CD4-positive, alpha-beta T cell treated with Interleukin-2 at 100 ng/mL for 4 hours (primary cell): ENCODE measurements around the gene NHSL1.

Experiments used
- DNase-seq: peaks from one replicate; pipeline ENCODE4 v3.0.0-alpha.2; 2020; ENCODE audit warnings: low spot score

Gene NHSL1

DNA sequence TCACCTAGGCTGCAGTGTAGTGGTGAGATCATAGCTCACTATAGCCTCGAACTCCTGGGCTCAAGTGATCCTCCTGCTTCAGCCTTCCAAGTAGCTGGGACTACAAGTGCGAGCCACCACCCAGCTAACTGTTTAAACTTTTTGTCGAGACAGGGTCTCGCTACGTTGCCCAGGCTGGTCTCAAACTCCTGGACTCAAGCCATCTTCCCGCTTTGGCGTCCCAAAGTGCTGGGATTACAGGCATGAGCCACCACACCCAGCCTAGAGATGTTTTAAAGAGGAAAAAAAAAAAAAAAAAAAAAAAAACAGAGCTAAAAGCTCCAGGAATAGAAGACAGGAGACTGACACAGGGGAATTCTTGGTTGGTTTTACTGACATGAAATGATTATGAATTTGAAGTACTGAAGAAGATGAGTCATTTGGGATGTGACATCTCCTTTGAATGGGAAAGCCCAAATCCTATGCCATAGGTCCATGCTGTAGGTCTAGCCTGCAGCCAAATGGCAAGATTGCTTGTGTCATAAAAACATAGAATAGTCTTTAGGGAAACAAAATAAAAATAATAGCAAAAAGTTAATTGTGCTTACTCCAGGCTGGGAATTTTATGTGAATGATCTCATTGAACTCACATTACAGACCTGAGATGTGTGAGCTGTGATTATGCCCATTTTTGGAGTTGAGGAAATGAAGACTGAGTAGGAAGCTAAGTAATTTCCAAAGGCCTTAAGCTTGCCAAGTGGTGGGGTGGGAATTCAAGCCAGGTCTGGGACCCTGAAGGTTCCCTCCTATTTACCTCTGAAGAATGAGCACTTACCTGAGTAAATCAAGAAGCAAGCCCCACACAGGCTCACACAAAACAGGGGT, 24.3 kb upstream of the NHSL1 start:
- no peak for DNase-seq

DNA sequence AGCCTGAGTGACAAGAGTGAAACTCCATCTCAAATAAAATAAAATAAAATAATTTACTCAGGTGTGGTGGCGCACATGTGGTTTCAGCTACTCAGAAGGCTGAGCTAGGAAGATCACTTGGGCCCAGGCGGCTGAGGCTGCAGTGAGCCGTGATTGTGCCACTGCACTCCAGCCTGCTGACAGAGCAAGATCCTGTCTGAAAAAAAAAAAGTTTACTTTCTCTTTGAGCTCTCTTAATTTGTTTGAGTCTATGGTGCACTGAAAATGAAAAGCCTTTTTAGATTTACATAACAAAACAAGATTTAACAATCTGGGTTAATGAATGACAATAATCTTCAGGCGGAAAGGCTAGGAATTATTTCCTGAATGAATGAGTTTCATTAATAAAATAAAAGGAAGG, 23.3 kb upstream of the NHSL1 start:
- DNase-seq: no peak

DNA sequence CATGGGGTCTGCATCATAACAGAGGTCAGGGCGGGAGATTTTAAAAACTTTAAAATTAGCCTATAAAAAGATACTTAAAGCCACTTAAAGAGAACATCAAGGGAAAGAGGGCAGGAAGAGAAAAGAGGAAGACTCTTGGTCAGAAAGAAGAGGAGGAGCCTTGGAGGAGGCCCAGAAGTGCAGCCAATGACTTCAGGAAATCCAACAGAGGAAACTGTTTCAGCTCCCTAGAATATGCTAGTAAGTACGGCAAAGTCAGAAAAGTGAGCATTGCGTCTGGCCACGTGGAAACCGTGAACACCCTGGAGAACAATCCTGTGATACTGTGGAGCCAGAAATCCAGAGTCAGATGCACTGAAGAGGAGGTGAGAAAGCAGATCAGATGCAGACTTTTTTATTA, 22.5 kb upstream of the NHSL1 start:
- DNase-seq: no peak

DNA sequence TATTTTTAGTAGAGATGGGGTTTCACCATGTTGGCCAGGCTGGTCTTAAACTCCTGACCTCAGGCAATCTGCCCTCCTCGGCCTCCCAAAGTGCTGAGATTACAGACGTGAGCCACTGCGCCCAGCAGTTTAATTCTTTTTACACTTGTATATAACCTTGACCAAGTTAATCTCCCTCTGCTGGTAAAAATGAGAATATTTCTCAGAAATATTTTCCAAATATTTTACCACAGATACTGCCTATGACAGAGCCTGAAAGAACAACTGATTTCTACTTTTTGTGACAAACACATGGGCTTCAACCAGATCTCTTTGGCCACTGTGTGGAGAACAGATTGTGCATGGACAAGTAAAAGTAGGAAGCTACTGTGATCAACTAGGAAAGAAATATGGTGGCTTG, 21.2 kb upstream of the NHSL1 start:
- DNase-seq: peak; percentile 21

DNA sequence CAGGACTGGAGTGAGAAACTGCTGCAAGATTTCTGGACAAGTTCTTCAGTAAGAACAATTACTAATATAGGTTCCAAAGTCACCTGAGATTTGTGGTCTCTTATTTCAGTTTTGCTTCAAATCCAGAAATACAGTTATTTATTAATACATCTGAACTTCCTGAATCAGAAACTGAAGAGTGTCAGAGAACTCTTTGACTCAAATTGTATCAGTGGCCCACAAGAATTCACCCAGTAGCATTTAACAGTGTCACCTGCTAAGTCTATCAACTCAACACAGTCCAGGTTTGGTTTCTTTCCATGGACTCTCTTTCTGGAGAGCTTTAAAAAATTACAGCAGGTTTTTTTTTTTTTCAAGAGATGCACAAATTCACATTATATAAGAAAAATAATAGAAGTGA, 18.8 kb upstream of the NHSL1 start:
- no peak for DNase-seq

DNA sequence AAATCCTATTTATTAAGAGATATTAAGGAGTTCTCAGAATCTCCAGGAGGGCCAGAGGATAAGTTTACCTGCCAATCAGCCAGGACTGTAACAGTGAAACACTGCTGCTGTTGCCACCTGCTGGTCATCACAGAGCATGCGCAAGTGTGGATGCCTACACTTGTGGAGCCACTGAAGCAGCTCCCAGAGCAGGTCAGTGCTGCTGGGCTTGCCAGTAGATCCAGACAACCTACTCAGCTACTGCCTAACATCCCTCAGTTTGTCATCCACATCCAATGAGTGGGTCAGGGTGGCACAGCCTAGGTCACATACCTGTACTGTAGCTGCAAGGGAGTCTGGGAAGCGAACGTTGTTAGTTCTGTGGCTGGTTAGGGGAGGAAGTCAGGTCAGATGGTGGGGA, 18.3 kb upstream of the NHSL1 start:
- DNase-seq: peak; percentile 63

DNA sequence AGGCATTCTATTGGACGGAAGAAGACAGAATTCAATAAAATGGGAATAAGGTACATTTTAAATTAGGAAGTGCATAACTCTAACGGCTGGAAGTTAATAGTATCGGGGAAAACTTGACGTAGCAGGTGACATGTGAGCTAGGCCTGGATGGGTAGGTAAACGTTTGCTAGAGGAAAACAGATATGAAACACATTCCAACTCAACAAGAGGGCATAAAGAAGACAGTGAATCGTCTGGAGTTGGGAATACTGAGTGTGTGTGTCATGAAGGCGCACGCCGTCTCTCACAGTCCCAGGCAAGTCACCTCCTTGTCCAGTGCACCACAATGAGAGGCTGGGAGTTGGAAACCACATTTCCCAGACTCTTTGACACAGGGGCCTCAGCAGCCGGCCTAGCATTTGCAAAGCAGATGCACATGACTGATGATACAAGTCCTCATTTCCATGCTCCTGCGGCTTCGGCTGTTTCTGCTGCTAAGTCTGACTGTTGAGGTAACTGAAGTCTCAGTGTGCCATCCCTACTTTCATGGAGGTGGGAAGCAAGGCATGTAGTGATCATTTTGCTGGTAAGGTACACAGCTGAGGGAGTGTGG, 16.5 kb upstream of the NHSL1 start:
- no peak for DNase-seq

DNA sequence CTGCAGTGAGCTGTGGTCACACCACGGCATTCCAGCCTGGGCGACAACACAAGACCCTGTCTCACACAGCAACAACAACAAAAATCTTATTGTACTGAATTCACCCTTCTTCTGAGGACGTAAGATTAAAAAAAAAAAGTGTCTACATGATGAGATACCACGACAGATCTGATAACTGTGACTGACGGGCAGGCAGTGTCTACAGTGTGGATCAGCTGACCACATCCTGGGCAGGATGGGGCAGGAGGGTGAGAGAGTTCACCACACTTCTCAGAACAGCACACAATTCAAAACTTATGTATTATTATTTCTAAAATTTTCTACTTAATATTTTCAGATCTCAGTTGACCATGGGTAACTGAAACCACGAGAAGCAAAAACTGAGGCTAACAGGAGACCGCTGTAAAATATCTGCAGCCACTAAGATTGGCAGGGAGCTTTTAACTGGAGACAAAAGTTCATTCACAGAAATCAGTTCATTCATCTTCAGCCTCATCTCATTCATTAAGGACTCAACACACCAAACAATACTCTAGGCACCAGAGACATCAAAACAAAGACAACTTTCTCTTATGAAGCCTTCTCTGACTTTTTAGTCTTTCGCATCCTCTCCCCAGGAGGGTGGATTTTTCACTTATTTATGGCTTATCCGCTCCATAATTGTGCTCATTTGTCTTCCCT, 15.7 kb upstream of the NHSL1 start:
- peak; percentile 31 for DNase-seq

DNA sequence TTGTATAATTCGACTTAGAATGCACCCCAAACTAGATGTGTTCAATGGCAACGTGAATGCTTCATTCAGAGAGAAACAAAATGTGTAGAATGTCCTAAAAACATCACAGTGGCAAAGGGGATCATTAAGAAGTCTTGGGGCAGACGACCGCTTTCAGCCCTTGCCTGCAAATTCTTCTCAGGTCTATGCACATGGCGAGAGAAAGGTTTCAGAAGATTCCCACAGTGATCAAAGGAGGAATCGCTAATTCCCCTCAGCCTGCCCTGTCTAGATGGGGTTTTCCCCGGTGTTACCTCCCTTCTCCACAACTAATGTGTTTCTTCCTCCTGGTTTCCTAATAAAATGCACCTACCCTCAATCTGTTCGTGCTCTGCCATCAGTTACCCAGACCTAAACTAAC, 13.3 kb upstream of the NHSL1 start:
- DNase-seq: no peak

DNA sequence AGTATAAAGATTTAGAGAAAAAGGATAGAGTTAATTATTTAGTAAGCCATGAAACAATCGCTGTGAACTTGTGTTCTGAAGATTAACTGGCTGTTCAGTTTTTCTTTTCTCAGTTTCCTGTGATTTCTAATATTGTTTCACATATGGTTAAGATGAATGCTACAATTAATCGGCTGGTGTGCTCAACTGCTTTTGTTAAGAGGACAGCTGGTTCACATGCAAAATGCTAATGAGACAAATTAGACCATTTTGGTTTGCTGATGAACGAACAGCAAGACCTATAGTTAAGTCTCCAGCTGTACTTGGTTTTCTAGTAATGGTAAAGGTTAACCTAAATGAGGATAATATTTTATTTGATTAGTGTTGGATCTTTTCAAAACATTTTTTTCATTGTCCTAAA, 10.8 kb upstream of the NHSL1 start:
- no peak for DNase-seq

DNA sequence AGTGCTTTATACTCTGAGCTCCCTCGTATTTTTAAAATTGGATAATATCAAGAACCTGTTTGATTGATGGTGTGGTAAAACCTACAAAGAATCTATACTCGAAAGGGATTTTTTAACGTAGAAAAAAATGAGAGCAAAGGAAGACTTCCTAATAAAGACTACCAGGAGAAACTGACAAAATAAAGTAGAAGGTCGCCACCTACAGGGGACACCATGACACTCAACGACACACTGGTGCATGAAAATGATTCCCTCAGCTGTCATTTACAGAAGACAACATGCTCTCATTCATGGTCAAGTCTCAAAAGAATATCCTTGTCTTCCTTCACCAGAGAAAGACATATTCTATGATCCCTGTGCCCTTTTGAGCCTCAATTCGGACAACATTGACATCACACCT, 10.1 kb upstream of the NHSL1 start:
- peak; percentile 67 for DNase-seq

DNA sequence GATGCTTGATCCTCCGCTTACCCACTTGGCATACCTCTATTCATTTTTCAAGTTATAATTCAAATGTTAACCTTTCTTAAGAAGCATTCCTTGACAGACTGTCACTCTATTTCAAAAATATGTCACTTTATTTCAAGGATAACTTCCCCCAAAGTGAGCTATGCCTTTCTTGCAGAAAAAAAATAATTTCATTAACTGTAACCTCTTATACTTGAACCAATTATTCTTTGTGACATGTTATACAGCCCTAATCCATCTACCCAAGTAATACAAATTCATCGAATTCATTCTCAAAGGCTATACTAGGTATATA, 9.3 kb upstream of the NHSL1 start:
- no peak for DNase-seq

DNA sequence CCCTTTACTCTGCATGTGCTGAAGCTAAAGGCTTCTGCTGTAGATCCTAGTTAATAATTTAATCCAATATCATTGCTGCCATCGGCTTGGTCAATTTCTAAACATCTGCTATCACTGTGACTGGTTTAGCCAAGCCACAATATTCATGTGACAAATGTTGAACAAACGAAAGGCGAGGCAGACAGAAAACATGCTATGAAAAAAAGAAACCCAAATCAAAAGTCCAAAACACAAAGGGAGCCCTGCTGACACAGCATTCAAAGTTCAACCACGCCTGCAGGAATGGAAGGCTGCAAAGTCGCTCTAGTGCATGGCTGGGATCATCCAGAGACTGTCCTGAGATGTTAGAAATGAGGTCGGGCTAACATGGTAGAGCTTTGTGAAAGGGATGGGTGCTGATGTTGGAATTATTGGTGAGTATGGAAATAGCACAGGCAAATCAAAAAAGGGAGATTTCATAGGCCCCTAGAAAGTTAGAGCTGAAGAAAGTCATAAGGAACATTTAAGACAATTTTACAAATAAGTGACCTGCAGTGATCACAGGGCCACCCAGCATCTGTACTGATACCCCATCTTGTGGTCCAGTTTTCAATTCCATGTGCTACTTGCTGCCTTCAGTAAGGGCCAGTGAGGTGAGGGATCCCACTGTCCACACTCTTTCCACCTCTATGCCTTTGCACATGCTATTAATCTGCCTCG, 8.8 kb upstream of the NHSL1 start:
- DNase-seq: no peak

DNA sequence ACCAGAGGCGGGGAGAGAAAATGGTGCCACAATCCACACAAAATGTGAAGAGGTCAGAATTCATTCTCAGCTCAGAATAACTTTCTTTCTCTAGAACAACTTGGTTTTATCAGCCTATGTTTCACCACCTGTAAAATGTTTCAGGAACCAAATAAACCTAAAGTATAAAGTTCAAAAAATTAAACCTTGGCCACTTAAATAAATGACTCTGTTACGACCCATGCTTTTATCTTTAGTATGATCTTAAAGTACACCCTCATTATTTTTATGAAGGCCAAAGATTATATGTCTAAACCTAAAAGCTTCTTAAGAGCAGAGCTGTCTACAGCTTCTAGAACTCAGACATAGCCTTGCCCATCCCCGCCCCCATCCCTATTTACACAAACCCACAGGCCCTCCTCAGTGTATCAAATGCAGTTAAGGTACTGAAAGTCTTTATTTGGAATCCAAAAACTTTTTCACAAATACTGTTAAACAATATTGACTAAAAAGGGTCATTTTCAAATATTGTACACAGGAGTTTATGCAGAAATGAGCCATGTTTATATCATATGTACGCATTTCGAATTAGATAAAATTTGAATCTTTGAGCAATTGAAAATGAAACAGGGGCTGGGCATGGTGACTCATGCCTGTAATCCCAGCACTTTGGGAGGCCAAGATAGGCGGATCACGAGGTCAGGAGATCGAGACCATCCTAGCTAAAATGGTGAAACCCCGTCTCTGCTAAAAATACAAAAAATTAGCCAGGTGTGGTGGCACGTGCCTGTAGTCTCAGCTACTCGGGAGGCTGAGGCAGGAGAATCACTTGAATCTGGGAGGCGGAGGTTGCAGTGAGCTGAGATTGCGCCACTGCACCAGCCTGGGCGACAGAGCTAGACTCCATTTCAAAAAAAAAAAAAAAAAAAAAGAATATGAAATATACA, 5.7 kb upstream of the NHSL1 start:
- DNase-seq: no peak

DNA sequence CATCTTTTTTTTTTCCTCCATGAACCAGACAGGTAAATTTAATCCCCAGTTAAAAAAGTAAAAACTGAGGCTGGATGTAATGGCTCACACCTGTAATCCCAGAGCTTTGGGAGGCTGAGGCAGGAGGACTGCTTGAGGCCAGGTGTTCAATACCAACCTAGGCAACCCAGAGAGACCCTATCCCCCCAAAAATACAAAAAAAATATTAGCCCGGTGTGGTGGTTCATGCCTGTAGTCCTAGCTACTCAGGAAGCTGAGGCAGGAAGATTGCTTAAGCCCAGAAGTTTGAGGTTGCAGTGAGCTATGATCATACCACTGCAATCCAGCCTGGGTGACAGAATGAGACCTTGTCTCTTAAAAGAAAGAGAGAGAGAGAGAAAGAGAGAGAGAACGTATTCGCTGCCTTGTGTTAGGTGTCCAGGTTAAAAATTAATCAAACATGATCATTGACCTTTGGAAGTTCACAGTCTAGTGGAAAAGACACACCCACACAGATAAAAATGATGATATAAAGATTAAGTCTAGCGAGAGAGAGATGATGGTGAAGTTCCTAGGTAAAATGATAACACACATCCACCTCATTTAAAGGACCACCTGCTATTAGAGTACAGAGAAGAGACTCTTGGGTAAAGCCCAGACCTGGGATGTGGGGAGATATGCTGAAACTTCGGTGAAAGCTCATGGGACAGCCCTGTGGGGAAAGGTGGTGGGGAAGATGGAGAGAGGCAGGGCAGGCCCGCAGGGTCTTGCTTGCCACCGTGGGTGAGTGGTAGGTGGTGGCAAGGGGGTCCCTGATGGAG, 4.8 kb upstream of the NHSL1 start:
- no peak for DNase-seq

DNA sequence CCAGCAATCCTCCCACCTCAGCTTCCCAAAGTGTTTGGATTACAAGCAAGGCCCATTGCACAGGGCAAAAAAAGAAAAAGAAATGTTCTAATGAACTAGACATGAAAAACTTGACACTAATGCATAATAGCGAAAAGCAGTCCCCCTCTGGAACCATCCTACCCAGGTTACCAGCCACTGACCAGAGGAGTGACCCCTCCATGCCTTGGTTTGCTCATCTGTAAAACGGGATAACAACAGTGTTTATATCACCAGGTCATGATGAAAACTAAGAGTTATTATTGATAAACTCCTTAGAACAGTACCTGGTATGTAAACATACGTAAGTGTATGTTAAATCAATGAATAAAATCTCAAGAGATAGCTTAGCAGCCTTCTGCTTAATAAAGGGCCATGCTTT, 3.3 kb upstream of the NHSL1 start:
- DNase-seq: no peak

DNA sequence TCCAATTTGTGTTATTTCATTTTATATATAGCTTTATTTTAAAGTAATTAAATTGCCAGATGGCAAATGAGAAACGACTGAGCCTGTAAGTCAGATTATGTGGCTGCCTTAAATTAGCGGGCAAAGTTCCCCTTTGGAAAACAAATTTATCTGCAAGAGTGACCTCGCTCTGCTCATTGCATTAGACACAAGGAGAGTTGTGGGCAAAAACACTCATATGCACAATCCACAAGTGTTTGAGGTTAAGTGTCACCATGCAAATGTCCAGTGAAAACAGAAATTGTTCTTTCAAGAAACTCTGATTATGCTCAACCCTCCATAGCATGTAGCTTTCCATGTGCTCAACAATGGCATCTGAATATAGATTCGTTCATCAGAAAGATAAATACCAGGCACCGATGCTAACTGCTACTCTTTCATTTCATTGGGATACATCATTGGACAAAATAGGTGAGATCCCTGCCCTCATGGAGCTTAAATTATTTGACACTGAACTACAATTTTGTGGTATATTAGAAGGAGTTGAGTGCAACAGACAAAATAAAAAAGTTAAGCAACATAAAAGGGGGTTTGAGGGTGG, 1.7 kb upstream of the NHSL1 start:
- no peak for DNase-seq

DNA sequence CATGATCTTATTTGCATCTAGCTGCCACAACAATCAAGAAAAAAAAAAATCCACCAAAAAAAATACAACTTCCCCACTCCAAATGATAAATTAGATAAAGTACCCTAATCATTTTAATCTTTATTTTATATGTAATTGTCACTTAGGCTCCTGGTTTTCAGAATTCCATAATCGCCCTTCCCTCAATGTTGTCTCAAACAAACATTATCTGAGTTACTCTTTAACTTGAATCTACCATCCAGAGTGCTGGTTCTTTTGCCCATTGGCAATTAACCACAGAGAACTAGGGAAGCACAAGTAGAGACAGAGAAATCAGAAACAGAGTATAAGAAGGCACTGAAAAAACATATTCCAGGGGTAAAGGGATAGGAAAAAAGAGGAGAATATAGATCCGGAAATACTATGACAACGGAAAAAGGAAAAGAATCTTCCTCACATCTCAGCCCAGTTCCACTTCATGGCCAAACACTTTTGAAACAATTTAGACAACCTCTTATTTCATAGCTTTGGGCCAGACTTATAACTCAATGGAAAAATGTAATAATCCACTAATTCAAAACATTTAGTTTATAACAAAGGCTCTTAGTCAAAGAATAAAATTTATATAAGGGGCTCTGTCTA, 861 bp upstream of the NHSL1 start:
- DNase-seq: no peak

DNA sequence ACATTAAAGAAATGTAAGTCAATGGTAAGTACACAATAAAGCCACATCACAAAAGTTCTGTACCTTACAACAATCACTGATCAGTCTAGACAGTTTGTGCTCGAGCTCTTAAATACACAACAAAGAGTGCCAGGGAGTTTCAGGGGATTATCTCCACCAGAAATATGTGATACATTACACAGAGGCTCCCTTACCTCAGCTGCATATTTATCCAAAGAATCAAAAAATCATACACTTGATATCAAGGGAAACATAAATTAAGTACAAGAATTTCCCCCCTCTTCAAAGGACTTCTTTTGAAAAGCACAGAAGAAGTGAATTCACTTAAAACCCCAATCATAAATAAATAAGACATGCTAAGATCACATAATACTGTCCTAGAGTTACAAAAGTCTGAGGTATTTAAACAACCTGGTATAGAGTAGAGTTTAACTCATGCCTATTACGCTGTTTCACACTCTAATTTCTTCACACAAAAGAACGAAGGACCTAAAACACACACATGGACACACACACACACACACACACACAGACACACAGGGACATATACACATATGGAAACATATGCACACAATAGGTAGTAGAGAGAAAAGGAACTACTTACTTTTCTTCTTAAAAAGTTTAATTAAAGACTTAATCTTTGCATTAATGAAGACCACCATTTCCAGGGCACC, 528 bp downstream of the NHSL1 start:
- DNase-seq: no peak

DNA sequence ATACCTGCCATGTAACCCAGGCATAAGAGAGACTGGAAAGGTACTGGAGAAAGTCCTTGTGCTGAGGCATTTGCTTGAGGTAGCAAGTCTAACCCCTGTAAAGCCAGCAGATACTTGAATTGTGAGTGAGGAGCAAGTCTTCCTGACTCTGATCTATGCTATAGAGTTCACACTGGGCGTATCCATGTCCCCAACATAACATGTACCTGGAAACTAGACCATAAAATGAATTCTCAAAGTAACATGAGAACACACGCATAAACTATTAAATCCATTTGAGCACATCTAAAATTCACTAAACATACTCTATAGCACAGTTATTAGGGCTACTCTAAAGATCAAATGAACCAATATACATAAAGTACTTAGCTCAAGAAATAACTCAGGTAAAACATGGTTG, 2.0 kb downstream of the NHSL1 start:
- no peak for DNase-seq
